ENCODE results near the gene TMEM89. TPM values are rescaled to one million over a fixed set of nuclear protein-coding genes. Genes with fewer than 3 reads are reported as not detected.

TMEM89 gene
- polyA plus RNA-seq, 1 donor = 0.09 TPM

GRCh38 chr3:48591886-48592518, 29.6 kb downstream of the TMEM89 start:
- DNase-seq = no peak
- WGBS (ENCODE audit: insufficient coverage, low lambda C conversion rate) = no CpG with 5 or more reads among the region's 22 CpGs
- Histone ChIP-seq H3K27me3 (ENCODE audit: control insufficient read depth, insufficient read depth, low read length) (peaks cover 14% of the 10 kb centered on the region), H3K27ac (ENCODE audit: low read length) (no peak overlapping the region), H3K4me1 (ENCODE audit: control insufficient read depth, insufficient read depth, low read length) (peaks cover 23% of the 10 kb centered on the region), H3K9me3 (ENCODE audit: control insufficient read depth, low read depth, low read length) (no peaks in the 10 kb centered on the region), H3K36me3 (ENCODE audit: control insufficient read depth, insufficient read depth, low read length) (peaks cover 12% of the 10 kb centered on the region), H3K4me3 (ENCODE audit: low read length) (no peak overlapping the region)

DNA sequence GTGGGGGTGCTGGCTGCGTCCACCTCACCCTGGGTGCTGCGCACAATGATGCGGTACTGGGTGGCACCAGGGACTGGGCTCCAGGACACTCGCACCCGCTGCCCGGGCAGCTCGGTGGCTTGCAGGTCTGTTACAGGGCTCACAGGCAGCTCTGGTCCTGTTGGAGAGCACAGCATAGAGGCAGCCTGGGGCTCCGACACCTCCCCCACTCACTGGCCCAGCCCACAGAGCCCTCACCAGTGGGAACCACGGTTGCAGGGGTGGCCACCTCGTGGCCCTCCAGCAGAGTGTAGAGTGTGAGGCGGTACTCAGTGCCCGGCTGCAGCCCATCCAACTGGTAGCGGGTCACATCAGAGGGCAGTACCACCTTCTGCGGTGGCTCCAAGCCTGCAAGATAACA, 30.1 kb downstream of the TMEM89 start:
- Histone ChIP-seq H3K4me3 (ENCODE audit: low read length) (no peak overlapping the region), H3K9me3 (ENCODE audit: control insufficient read depth, low read depth, low read length) (no peaks in the 10 kb centered on the region), H3K36me3 (ENCODE audit: control insufficient read depth, insufficient read depth, low read length) (peaks cover 17% of the 10 kb centered on the region), H3K4me1 (ENCODE audit: control insufficient read depth, insufficient read depth, low read length) (peaks cover 23% of the 10 kb centered on the region), H3K27ac (ENCODE audit: low read length) (no peak overlapping the region), H3K27me3 (ENCODE audit: control insufficient read depth, insufficient read depth, low read length) (peaks cover 14% of the 10 kb centered on the region)
- DNase-seq = no peak
- WGBS (ENCODE audit: insufficient coverage, low lambda C conversion rate) = no CpG with 5 or more reads among the region's 14 CpGs

- no CpG with 5 or more reads among the region's 15 CpGs for WGBS (ENCODE audit: insufficient coverage, low lambda C conversion rate)
- peaks cover 2% of the 10 kb centered on the region for H3K27me3 ChIP-seq (ENCODE audit: control insufficient read depth, insufficient read depth, low read length)
- H3K4me3 ChIP-seq (ENCODE audit: low read length) = no peak overlapping the region
- no peaks in the 10 kb centered on the region for H3K4me1 ChIP-seq (ENCODE audit: control insufficient read depth, insufficient read depth, low read length)
- H3K36me3 ChIP-seq (ENCODE audit: control insufficient read depth, insufficient read depth, low read length) = peaks cover 26% of the 10 kb centered on the region
- DNase-seq = no peak
- H3K27ac ChIP-seq (ENCODE audit: low read length) = no peak overlapping the region
- no peaks in the 10 kb centered on the region for H3K9me3 ChIP-seq (ENCODE audit: control insufficient read depth, low read depth, low read length)
These were observed 33.3 kb downstream of the TMEM89 start for GRCh38 chr3:48588230-48588629.

GRCh38 chr3:48587686-48588085, 33.9 kb downstream of the TMEM89 start:
- no CpG with 5 or more reads among the region's 11 CpGs for WGBS (ENCODE audit: insufficient coverage, low lambda C conversion rate)
- Histone ChIP-seq H3K9me3 (ENCODE audit: control insufficient read depth, low read depth, low read length) (no peaks in the 10 kb centered on the region), H3K36me3 (ENCODE audit: control insufficient read depth, insufficient read depth, low read length) (peaks cover 28% of the 10 kb centered on the region), H3K27me3 (ENCODE audit: control insufficient read depth, insufficient read depth, low read length) (peaks cover 2% of the 10 kb centered on the region), H3K4me3 (ENCODE audit: low read length) (no peak overlapping the region), H3K4me1 (ENCODE audit: control insufficient read depth, insufficient read depth, low read length) (no peaks in the 10 kb centered on the region), H3K27ac (ENCODE audit: low read length) (no peak overlapping the region)
- DNase-seq = no peak

DNA sequence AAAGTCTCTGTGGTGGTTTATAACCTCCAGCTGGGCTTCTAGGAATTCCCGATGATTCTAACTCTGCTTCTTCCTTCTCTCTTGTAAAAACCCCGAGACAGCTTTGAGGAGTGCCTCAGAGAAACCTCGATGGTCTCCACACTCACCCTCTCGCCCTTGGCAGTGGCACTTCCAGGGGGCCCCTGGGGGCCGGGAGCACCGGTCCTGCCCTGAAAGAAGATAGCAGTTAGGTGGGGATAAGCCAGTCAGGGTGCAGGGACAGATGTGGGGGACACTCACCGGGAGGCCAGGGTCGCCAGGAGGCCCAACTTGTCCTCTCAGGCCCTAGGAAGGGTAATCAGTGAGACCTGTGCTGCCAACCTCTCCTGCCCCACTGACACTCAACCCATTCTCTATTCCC, 36.2 kb downstream of the TMEM89 start:
- Histone ChIP-seq H3K27me3 (ENCODE audit: control insufficient read depth, insufficient read depth, low read length) (peaks cover 2% of the 10 kb centered on the region), H3K4me1 (ENCODE audit: control insufficient read depth, insufficient read depth, low read length) (no peaks in the 10 kb centered on the region), H3K9me3 (ENCODE audit: control insufficient read depth, low read depth, low read length) (no peaks in the 10 kb centered on the region), H3K4me3 (ENCODE audit: low read length) (no peak overlapping the region), H3K36me3 (ENCODE audit: control insufficient read depth, insufficient read depth, low read length) (peaks cover 33% of the 10 kb centered on the region), H3K27ac (ENCODE audit: low read length) (no peak overlapping the region)
- WGBS (ENCODE audit: insufficient coverage, low lambda C conversion rate) = no CpG with 5 or more reads among the region's 8 CpGs
- no peak for DNase-seq

DNA sequence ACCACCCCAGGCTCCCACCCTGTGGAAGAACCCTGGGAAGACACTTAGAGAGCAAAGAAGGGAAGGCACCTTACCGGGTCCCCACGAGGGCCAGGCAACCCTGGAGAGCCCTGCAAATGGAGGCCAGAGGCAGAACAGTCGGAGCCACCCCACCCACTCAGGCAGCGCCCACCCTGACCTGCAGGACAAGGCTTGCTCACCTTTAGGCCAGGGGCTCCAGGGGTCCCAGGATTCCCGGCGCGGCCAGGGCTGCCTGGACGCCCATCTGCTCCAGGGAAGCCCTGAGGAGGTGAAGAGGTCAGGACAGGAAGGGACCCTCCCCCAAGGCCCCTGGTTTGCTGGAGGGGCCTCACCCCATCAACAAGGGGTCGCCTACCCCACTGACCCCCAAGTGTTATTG, 36.7 kb downstream of the TMEM89 start:
- Histone ChIP-seq H3K36me3 (ENCODE audit: control insufficient read depth, insufficient read depth, low read length) (peaks cover 34% of the 10 kb centered on the region), H3K27me3 (ENCODE audit: control insufficient read depth, insufficient read depth, low read length) (peaks cover 2% of the 10 kb centered on the region), H3K4me3 (ENCODE audit: low read length) (no peak overlapping the region), H3K27ac (ENCODE audit: low read length) (no peak overlapping the region), H3K4me1 (ENCODE audit: control insufficient read depth, insufficient read depth, low read length) (no peaks in the 10 kb centered on the region), H3K9me3 (ENCODE audit: control insufficient read depth, low read depth, low read length) (no peaks in the 10 kb centered on the region)
- DNase-seq = no peak
- no CpG with 5 or more reads among the region's 9 CpGs for WGBS (ENCODE audit: insufficient coverage, low lambda C conversion rate)

GRCh38 chr3:48581621-48582481, 39.7 kb downstream of the TMEM89 start:
- no peak overlapping the region for H3K27ac ChIP-seq (ENCODE audit: low read length)
- no CpG with 5 or more reads among the region's 14 CpGs for WGBS (ENCODE audit: insufficient coverage, low lambda C conversion rate)
- H3K9me3 ChIP-seq (ENCODE audit: control insufficient read depth, low read depth, low read length) = no peaks in the 10 kb centered on the region
- DNase-seq = no peak
- H3K27me3 ChIP-seq (ENCODE audit: control insufficient read depth, insufficient read depth, low read length) = no peaks in the 10 kb centered on the region
- H3K36me3 ChIP-seq (ENCODE audit: control insufficient read depth, insufficient read depth, low read length) = peaks cover 28% of the 10 kb centered on the region
- H3K4me3 ChIP-seq (ENCODE audit: low read length) = no peak overlapping the region
- H3K4me1 ChIP-seq (ENCODE audit: control insufficient read depth, insufficient read depth, low read length) = no peaks in the 10 kb centered on the region

GRCh38 chr3:48576647-48577046, 44.9 kb downstream of the TMEM89 start:
- WGBS (ENCODE audit: insufficient coverage, low lambda C conversion rate) = no CpG with 5 or more reads among the region's 4 CpGs

GRCh38 chr3:48575366-48575765, 46.2 kb downstream of the TMEM89 start:
- no peak for DNase-seq
- Histone ChIP-seq H3K4me3 (ENCODE audit: low read length) (no peak overlapping the region), H3K4me1 (ENCODE audit: control insufficient read depth, insufficient read depth, low read length) (peaks cover 15% of the 10 kb centered on the region), H3K27ac (ENCODE audit: low read length) (no peak overlapping the region), H3K36me3 (ENCODE audit: control insufficient read depth, insufficient read depth, low read length) (peaks cover 8% of the 10 kb centered on the region), H3K9me3 (ENCODE audit: control insufficient read depth, low read depth, low read length) (no peaks in the 10 kb centered on the region), H3K27me3 (ENCODE audit: control insufficient read depth, insufficient read depth, low read length) (no peaks in the 10 kb centered on the region)
- WGBS (ENCODE audit: insufficient coverage, low lambda C conversion rate) = no CpG with 5 or more reads among the region's 17 CpGs

More at GRCh38 chr3:48576647-48577046, 44.9 kb downstream of the TMEM89 start:
- H3K36me3 ChIP-seq (ENCODE audit: control insufficient read depth, insufficient read depth, low read length) = peaks cover 12% of the 10 kb centered on the region
- no peak overlapping the region for H3K27ac ChIP-seq (ENCODE audit: low read length)
- DNase-seq = no peak
- H3K27me3 ChIP-seq (ENCODE audit: control insufficient read depth, insufficient read depth, low read length) = no peaks in the 10 kb centered on the region
- peaks cover 15% of the 10 kb centered on the region for H3K4me1 ChIP-seq (ENCODE audit: control insufficient read depth, insufficient read depth, low read length)
- no peaks in the 10 kb centered on the region for H3K9me3 ChIP-seq (ENCODE audit: control insufficient read depth, low read depth, low read length)
- no peak overlapping the region for H3K4me3 ChIP-seq (ENCODE audit: low read length)

DNA sequence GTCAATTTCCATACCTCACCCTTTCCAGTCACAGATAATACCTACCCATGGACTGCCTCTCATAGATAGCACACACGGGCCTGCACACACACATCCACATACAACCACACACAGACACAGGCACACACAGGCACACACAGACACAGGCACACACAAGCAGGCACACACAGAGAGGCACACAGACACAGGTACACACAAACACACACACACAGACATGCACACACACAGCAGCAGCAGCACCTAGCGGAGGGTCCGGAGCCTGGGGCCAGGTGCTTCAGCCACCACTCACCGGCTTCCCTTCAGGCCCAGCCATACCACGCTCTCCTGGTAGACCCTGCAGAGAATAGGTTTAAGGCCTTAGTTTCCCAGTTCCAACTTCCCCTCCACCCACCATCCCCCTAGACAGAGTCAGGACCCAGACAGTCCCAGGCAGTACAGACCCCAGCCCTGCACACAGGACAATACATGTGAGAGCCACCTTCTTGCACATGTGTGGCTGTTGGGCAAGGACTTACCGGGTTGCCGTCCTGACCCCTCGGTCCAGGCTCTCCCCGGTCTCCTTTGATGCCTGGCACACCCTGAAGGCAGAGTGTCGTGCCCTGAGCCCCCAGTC, 47.5 kb downstream of the TMEM89 start:
- no CpG with 5 or more reads among the region's 10 CpGs for WGBS (ENCODE audit: insufficient coverage, low lambda C conversion rate)
- H3K4me1 ChIP-seq (ENCODE audit: control insufficient read depth, insufficient read depth, low read length) = peaks cover 15% of the 10 kb centered on the region
- H3K4me3 ChIP-seq (ENCODE audit: low read length) = no peak overlapping the region
- no peaks in the 10 kb centered on the region for H3K9me3 ChIP-seq (ENCODE audit: control insufficient read depth, low read depth, low read length)
- H3K27me3 ChIP-seq (ENCODE audit: control insufficient read depth, insufficient read depth, low read length) = no peaks in the 10 kb centered on the region
- no peak for DNase-seq
- no peak overlapping the region for H3K27ac ChIP-seq (ENCODE audit: low read length)
- H3K36me3 ChIP-seq (ENCODE audit: control insufficient read depth, insufficient read depth, low read length) = peaks cover 7% of the 10 kb centered on the region

Measured in large intestine (tissue), 3 donors.